ENCODE data around the gene LAG3. TPM values are rescaled to one million over a fixed set of nuclear protein-coding genes. Genes with fewer than 3 reads are reported as not detected.

LAG3 gene
- total and polyA plus RNA-seq, 4 donors = 0.82 to 1.7 (median 1.4) TPM

DNA sequence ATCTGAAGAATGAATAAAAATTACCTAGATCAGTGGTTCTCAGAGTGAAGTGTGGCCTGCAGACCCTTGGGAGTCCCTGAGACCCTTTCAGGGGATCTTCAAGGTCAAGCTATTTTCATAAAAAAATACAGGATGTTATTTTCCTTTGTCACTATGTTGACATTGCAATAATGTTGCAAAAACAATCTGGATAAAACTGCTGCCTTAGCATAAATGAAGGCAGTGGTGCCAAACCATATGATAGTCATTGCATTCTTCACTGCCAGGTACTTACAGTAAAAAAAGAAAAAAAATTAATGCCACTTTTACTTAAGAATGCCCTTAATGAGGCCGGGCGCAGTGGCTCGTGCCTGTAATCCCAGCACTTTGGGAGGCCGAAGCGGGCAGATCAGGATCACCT lies 15.0 kb downstream of the LAG3 start:
- peak in 1 of 3 donors; percentile 48 for DNase-seq
- Histone ChIP-seq H3K9ac (ENCODE audit: insufficient read depth in 1 of 2, low read length in 2 of 2) (no peak overlapping the region), H3K36me3 (ENCODE audit: control insufficient read depth in 4 of 4, insufficient read depth in 4 of 4, low read length in 4 of 4) (no peaks in the 10 kb centered on the region), H3K4me1 (ENCODE audit: control insufficient read depth in 5 of 5, insufficient read depth in 5 of 5, low read length in 5 of 5) (peaks cover 0 to 31% (median 16%) of the 10 kb centered on the region in 5 donors), H3K9me3 (ENCODE audit: control insufficient read depth in 4 of 4, insufficient read depth in 3 of 4, low read length in 3 of 4) (no peaks in the 10 kb centered on the region), H3K27ac (ENCODE audit: low read depth in 1 of 2, low read length in 1 of 2) (no peak overlapping the region), H3K27me3 (ENCODE audit: control insufficient read depth in 3 of 3, insufficient read depth in 3 of 3, low read length in 2 of 3) (no peaks in the 10 kb centered on the region), H3K4me3 (no peak overlapping the region)
- TF ChIP-seq CTCF (IDR thresholded peaks at IDR 0.05; ENCODE audit: control extremely low read depth, extremely low read depth) = no peak
- WGBS, 2 donors = 91 to 96% methylated on average over 5 of the region's 5 CpGs
- ATAC-seq (ENCODE audit: insufficient read depth, low FRiP score) = no peak

DNA sequence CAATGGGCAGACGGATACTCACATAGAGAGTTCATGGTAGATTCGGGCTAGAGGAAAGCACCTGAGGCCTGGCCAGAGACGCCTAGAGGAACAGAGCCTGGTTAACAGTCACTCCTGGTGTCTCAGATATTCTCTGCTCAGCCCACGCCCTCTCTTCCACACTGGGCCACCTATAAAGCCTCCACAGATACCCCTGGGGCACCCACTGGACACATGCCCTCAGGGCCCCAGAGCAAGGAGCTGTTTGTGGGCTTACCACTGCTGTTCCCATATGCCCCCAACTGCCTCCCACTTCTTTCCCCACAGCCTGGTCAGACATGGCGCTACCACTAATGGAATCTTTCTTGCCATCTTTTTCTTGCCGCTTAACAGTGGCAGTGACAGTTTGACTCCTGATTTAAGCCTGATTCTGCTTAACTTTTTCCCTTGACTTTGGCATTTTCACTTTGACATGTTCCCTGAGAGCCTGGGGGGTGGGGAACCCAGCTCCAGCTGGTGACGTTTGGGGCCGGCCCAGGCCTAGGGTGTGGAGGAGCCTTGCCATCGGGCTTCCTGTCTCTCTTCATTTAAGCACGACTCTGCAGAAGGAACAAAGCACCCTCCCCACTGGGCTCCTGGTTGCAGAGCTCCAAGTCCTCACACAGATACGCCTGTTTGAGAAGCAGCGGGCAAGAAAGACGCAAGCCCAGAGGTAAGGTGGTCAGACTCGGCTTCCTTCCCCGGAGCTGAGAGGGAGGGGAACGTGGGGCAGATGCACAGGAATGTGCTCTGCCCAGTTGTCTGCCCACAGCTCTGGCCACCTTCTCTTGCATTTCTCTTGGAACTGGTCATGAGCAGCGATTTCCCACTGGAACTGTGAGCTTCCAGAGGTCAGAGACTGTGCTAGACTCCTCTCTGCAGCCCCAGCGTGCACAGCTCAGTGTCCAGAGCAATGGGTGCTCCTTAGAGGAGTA lies 16.9 kb downstream of the LAG3 start, which contains the start of gene CD4:
Gene CD4 (plus strand): TSS at position 557 of the 953 bp plus-strand sequence. CDS start 10,611 bp downstream, outside the sequence.
- H3K9ac ChIP-seq (ENCODE audit: insufficient read depth in 1 of 2, low read length in 2 of 2) = peak within 1 kb of the TSS; percentile 31 to 83
- no peak for TF ChIP-seq CTCF (IDR thresholded peaks at IDR 0.05; ENCODE audit: control extremely low read depth, extremely low read depth)
- H3K36me3 ChIP-seq (ENCODE audit: control insufficient read depth in 4 of 4, insufficient read depth in 4 of 4, low read length in 4 of 4) = no peaks in the 10 kb centered on the region
- H3K27me3 ChIP-seq (ENCODE audit: control insufficient read depth in 3 of 3, insufficient read depth in 3 of 3, low read length in 2 of 3) = no peaks in the 10 kb centered on the region
- peak within 1 kb of the TSS in 1 of 2 donors; percentile 87 for H3K27ac ChIP-seq (ENCODE audit: low read depth in 1 of 2, low read length in 1 of 2)
- WGBS, 2 donors = 35 to 44% methylated on average over 18 of the region's 18 CpGs
- ATAC-seq (ENCODE audit: insufficient read depth, low FRiP score) (peak; percentile 66), DNase-seq (peak; percentile 87 to 91 (median 90))
- H3K9me3 ChIP-seq (ENCODE audit: control insufficient read depth in 4 of 4, insufficient read depth in 3 of 4, low read length in 3 of 4) = no peaks in the 10 kb centered on the region
- peaks cover 0 to 43% (median 16%) of the 10 kb centered on the region in 5 donors for H3K4me1 ChIP-seq (ENCODE audit: control insufficient read depth in 5 of 5, insufficient read depth in 5 of 5, low read length in 5 of 5)
- peak within 1 kb of the TSS; percentile 21 for H3K4me3 ChIP-seq

DNA sequence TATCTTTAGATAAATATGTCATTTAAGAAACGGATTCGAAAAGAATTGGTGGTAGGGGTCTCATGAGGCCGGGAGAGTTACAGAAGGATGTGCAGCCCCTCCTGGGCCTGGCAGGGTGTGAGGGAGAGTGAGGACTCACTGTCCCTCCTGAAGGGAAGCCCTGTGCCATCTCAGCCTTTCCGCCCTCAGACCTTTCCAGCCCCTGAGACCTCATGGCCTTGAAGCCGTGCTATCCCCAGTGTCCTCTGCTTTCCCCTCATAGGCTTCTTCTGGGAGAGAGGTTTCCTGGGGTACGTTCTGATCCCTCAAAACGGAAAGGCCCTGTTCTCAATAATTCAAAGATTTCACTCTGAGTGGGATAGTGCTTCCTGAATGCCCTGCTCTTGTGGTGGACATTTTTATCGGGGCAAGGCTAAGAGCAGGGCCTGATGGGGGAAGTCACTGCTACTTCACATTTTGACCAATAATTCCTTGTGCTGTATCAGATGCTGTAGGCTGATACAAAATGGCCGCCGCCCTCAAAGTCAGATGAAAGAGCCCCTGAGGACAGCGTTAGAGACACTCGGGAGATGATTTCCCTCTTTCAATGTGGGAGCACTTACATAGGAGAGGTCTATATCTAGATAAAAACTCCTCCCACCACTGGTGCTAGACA lies 18.3 kb downstream of the LAG3 start:
- WGBS, 2 donors = 80 to 82% methylated on average over 12 of the region's 12 CpGs
- TF ChIP-seq CTCF (IDR thresholded peaks at IDR 0.05; ENCODE audit: control extremely low read depth, extremely low read depth) = no peak
- DNase-seq = peak in 1 of 3 donors; percentile 13
- Histone ChIP-seq H3K4me1 (ENCODE audit: control insufficient read depth in 5 of 5, insufficient read depth in 5 of 5, low read length in 5 of 5) (peaks cover 0 to 40% (median 16%) of the 10 kb centered on the region in 5 donors), H3K27me3 (ENCODE audit: control insufficient read depth in 3 of 3, insufficient read depth in 3 of 3, low read length in 2 of 3) (no peaks in the 10 kb centered on the region), H3K9ac (ENCODE audit: insufficient read depth in 1 of 2, low read length in 2 of 2) (peak overlapping the region in 1 of 2 donors; percentile 83), H3K9me3 (ENCODE audit: control insufficient read depth in 4 of 4, insufficient read depth in 3 of 4, low read length in 3 of 4) (no peaks in the 10 kb centered on the region), H3K27ac (ENCODE audit: low read depth in 1 of 2, low read length in 1 of 2) (peak overlapping the region in 1 of 2 donors; percentile 75), H3K36me3 (ENCODE audit: control insufficient read depth in 4 of 4, insufficient read depth in 4 of 4, low read length in 4 of 4) (peaks cover 0 to 8% (median 3%) of the 10 kb centered on the region in 4 donors), H3K4me3 (no peak overlapping the region)
- ATAC-seq (ENCODE audit: insufficient read depth, low FRiP score) = no peak
